ENCODE measurements around the gene IFT74. TPM values are rescaled to one million over a fixed set of nuclear protein-coding genes. Genes with fewer than 3 reads are reported as not detected.

The IFT74 gene
- total RNA-seq, 4 donors from 2014 or later, result 23.0 to 40.0 (median 29.9) TPM

DNA sequence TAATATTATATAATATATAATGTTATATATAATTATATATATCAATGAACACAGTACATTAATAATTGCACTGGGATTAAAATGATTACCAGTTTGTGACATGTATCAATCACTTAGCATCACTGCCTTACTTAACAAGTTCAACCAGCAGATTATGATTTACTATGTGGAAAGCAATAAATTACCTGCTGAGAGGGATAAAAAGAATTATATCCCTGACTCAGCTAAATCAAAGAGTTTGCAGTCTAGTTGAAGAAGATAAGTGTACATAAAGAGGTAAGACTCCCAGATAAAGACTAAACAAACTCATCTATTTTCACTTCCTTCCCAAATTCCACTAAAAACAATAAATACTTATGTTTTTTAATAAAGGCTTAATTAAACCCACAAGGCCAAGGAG is 20.4 kb upstream of the IFT74 start:
- TF ChIP-seq, protein P1, sequence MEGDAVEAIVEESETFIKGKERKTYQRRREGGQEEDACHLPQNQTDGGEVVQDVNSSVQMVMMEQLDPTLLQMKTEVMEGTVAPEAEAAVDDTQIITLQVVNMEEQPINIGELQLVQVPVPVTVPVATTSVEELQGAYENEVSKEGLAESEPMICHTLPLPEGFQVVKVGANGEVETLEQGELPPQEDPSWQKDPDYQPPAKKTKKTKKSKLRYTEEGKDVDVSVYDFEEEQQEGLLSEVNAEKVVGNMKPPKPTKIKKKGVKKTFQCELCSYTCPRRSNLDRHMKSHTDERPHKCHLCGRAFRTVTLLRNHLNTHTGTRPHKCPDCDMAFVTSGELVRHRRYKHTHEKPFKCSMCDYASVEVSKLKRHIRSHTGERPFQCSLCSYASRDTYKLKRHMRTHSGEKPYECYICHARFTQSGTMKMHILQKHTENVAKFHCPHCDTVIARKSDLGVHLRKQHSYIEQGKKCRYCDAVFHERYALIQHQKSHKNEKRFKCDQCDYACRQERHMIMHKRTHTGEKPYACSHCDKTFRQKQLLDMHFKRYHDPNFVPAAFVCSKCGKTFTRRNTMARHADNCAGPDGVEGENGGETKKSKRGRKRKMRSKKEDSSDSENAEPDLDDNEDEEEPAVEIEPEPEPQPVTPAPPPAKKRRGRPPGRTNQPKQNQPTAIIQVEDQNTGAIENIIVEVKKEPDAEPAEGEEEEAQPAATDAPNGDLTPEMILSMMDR (IDR thresholded peaks at IDR 0.05), result no peak
- TF ChIP-seq POLR2A (IDR thresholded peaks at IDR 0.05), result no peak
- Histone ChIP-seq H3K36me3 (no peaks in the 10 kb centered on the region), H3K9me3 (no peaks in the 10 kb centered on the region), H3K27ac (no peak overlapping the region), H3K4me3 (replicated peaks in 1 of 3) (no peak overlapping the region), H3K4me1 (no peaks in the 10 kb centered on the region), H3K27me3 (no peaks in the 10 kb centered on the region)
- intact Hi-C loops (cut with DNase I), result loop anchor here (10.0 kb wide), 1 partner anchor 201 kb away; no protein-coding TSS in a partner anchor
- DNase-seq, result no peak

DNA sequence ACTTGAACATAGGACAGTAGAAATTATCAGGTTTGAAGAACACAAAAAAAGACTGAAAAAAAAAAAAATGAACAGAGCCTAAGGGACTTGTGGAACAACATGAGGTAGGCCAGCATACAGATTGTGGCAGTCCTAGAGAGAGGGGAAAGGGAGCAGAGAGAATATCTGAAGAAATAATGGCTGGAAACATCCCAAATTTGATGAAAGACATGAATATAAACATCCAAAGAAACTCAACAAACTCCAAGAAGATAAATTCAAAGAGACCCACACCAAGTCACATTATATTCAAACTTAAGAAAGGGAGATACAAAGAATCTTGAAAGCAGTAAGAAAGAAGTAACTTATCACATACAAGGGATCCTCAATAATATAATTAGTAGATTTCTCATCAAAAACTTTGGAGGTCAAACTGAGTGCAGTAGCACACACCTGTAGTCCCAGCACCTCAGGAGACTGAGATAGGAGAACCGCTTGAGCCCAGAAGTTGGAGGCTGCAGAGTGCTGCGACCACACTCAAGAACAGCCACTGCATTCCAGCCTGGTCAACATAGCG is 18.3 kb upstream of the IFT74 start:
- no peak overlapping the region for H3K27ac ChIP-seq
- no peak overlapping the region for H3K4me3 ChIP-seq (replicated peaks in 1 of 3)
- H3K9me3 ChIP-seq, result no peaks in the 10 kb centered on the region
- H3K36me3 ChIP-seq, result no peaks in the 10 kb centered on the region
- no peak for DNase-seq
- 95 to 100% methylated on average over 3 of the region's 3 CpGs for WGBS, 2 donors
- intact Hi-C loops (cut with DNase I), result loop anchor here (10.0 kb wide), 1 partner anchor 203 kb away; no protein-coding TSS in a partner anchor
- H3K4me1 ChIP-seq, result peaks cover 0 to under 1% of the 10 kb centered on the region in 2 donors
- no peaks in the 10 kb centered on the region for H3K27me3 ChIP-seq
- TF ChIP-seq, protein P1 (IDR thresholded peaks at IDR 0.05), result no peak
- TF ChIP-seq POLR2A (IDR thresholded peaks at IDR 0.05), result no peak

DNA sequence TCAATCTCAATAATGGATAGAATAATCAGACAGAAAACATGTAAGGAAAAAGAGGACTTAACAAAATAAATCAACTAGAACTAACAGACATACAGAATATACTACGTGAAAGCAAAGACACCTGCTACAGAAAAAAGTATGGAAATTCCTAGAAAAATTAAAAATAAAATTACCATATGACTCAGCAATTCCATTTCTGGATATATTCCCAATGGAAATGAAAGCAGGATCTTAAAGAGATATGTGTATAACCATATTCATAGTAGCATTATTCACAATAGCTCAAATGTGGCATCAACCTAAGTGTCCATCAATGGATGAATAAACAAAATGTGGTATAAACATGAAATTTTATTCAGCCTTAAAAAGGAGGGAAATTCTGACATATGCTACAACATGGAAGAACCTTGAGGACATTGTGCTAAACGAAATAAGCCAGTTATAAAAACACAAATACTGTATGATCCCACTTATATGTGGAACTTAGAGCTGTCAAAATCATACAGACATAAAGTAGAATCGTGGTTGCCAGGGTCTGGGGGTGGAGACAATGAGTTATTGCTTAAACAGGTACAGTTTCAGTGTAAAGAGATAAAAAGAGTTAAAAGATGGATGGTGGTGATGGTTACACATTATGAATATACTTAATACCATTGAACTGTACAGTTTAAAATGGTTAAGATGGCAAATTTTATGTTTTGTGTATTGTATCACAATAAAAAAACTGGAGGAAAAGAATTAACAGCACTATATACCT is 16.1 kb upstream of the IFT74 start:
- Histone ChIP-seq H3K4me1 (peaks cover 1 to 12% of the 10 kb centered on the region in 2 donors), H3K27ac (no peak overlapping the region), H3K27me3 (no peaks in the 10 kb centered on the region), H3K4me3 (replicated peaks in 1 of 3) (no peak overlapping the region), H3K9me3 (no peaks in the 10 kb centered on the region), H3K36me3 (no peaks in the 10 kb centered on the region)
- intact Hi-C loops (cut with DNase I), result loop anchor here (10.0 kb wide), 1 partner anchor 205 kb away; no protein-coding TSS in a partner anchor
- DNase-seq, result no peak
- TF ChIP-seq, protein P1 (IDR thresholded peaks at IDR 0.05), result no peak
- no peak for TF ChIP-seq POLR2A (IDR thresholded peaks at IDR 0.05)
- WGBS, 2 donors, result 86 to 89% methylated on average over 3 of the region's 3 CpGs

DNA sequence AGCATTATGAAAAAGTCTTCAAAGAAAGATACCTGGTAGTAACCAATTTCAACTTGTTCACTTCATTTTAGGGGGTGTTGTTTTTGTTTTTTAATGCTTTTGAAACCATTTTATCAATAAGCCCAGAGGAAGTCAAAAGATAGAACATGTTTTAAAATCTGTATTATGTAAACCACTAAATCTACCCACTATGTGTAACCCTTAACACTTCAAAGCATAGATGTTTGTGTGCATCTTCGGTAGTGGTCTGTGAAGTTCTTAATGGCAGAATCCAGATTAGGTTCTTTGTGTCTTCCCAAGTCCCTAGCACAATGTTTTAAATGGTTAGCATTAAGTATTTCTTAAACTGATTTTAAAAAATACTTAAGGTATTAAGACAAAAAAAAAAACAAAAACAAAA is 15.4 kb upstream of the IFT74 start:
- no peak for TF ChIP-seq POLR2A (IDR thresholded peaks at IDR 0.05)
- TF ChIP-seq, protein P1 (IDR thresholded peaks at IDR 0.05), result no peak
- Histone ChIP-seq H3K27ac (no peak overlapping the region), H3K9me3 (no peaks in the 10 kb centered on the region), H3K27me3 (no peaks in the 10 kb centered on the region), H3K36me3 (no peaks in the 10 kb centered on the region), H3K4me3 (replicated peaks in 1 of 3) (no peak overlapping the region), H3K4me1 (peaks cover 8 to 18% of the 10 kb centered on the region in 2 donors)
- 92 to 100% methylated on average over 1 of the region's 1 CpG for WGBS, 2 donors
- DNase-seq, result no peak
- intact Hi-C loops (cut with DNase I), result no loop called here

DNA sequence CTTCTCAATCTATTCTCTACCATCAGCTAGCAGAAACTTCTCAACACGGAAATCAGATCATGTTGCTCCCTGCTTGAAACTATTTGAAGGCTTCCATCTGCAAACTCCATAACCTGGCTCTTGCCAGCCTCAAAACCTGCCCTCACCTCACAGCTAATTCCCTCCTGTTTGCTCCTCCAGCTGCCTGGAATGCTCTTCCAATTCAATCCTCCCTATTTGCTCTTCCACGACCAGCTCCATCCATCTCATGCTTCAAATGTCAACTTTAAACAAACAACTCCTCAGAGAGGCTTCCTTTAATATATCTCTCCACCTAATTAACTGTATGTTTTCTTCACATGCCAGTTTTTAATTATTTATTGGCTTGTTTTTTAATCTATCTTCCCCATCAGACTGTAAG is 10.6 kb upstream of the IFT74 start:
- TF ChIP-seq, protein P1 (IDR thresholded peaks at IDR 0.05), result no peak
- TF ChIP-seq POLR2A (IDR thresholded peaks at IDR 0.05), result no peak
- no peaks in the 10 kb centered on the region for H3K27me3 ChIP-seq
- H3K4me3 ChIP-seq (replicated peaks in 1 of 3), result peak overlapping the region in 1 of 3 donors; percentile 85
- H3K36me3 ChIP-seq, result no peaks in the 10 kb centered on the region
- peaks cover 17 to 27% of the 10 kb centered on the region in 2 donors for H3K4me1 ChIP-seq
- no peak for DNase-seq
- no peak overlapping the region for H3K27ac ChIP-seq
- intact Hi-C loops (cut with DNase I), result no loop called here
- 22 to 25% methylated on average over 2 of the region's 2 CpGs for WGBS, 2 donors
- H3K9me3 ChIP-seq, result no peaks in the 10 kb centered on the region
